ENCODE measurements around the gene CCDC200.
A peak's percentile ranks its signal among the peaks of the same experiment; 100 is the strongest.
"Not testable (repeated sequence)": the region's sequence is repeated elsewhere in the genome, so short reads cannot be mapped to it uniquely, and the experiment has no call there.

Gene CCDC200

GRCh38 chr17:43228020-43228782, at the start of gene CCDC200:
Gene CCDC200 (minus strand): TSS chr17:43228623. CDS start chr17:43228554, 69 bp downstream.
- not testable (repeated sequence) for H3K27ac Mint-ChIP-seq, H3K4me1 Mint-ChIP-seq, H3K9me3 Mint-ChIP-seq, ATAC-seq, H3K27me3 Mint-ChIP-seq, H3K4me3 Mint-ChIP-seq
- H3K36me3 Mint-ChIP-seq: peaks cover 11% of the 10 kb centered on the region

DNA sequence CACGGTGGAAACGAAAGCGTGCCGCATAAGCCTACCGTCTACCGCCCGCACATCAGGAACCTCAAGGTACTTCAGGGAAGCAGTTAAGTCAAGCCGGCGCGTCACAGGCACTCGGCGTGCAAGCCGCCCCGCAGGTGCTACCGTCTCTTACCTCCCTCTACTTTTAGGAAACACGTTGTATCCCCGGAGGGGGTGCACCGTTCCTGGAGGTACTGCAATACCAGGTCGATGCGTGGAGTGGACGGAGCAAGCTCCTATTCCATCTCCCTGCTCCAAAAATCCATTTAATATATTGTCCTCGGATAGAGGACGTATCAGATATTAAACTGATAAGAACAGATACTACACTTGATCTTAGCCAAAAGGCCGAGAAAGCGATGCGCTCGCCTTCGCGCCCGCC, 44.5 kb upstream of the CCDC200 start:
- not testable (repeated sequence) for H3K27me3 Mint-ChIP-seq, H3K4me1 Mint-ChIP-seq, H3K4me3 Mint-ChIP-seq, H3K36me3 Mint-ChIP-seq, H3K9me3 Mint-ChIP-seq
- peak overlapping the region; percentile 55 for H3K27ac Mint-ChIP-seq
- peak; percentile 47 for ATAC-seq

- not testable (repeated sequence) for H3K4me1 Mint-ChIP-seq, H3K27me3 Mint-ChIP-seq, H3K9me3 Mint-ChIP-seq, H3K36me3 Mint-ChIP-seq, ATAC-seq
- Mint-ChIP-seq H3K4me3 (peak overlapping the region; percentile 29), H3K27ac (peak overlapping the region; percentile 55)
Observed at GRCh38 chr17:43272483-43272882, 44.1 kb upstream of the CCDC200 start.

DNA sequence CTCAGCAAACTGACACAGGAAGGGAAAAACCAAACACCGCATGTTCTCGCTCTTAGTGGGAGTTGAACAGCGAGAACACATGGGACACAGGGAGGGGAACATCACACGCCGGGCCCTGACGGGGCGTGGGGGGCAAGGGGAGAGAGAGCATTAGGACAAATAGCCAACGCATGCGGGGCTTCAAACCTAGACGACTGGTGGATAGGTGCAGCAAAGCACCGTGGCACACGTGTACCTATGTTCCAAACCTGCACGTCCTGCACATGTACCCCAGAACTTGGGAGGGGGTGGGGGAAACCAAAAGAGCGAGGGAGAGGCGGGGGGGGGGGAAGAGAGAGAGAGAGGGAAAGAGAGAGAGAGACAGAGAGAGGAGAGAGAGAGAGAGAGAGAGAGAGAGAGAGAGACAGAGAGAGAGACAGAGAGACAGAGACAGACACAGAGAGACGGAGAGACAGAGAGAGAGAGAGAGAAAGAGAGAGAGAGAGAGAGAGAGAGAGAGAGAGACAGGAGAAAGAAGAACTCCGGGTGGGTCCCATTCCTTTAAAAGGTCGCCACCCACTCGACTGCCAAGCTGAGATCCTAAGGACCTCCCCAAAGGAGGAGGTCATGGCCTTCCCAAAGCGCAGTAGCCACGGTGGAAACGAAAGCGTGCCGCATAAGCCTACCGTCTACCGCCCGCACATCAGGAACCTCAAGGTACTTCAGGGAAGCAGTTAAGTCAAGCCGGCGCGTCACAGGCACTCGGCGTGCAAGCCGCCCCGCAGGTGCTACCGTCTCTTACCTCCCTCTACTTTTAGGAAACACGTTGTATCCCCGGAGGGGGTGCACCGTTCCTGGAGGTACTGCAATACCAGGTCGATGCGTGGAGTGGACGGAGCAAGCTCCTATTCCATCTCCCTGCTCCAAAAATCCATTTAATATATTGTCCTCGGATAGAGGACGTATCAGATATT, 42.4 kb upstream of the CCDC200 start:
- H3K4me1 Mint-ChIP-seq, H3K9me3 Mint-ChIP-seq, H3K4me3 Mint-ChIP-seq, H3K36me3 Mint-ChIP-seq, H3K27me3 Mint-ChIP-seq, H3K27ac Mint-ChIP-seq: not testable (repeated sequence)
- peak; percentile 47 for ATAC-seq

- not testable (repeated sequence) for H3K27ac Mint-ChIP-seq, ATAC-seq, H3K9me3 Mint-ChIP-seq, H3K36me3 Mint-ChIP-seq, H3K4me3 Mint-ChIP-seq, H3K4me1 Mint-ChIP-seq, H3K27me3 Mint-ChIP-seq
Observed at GRCh38 chr17:43246456-43246855, 18.0 kb upstream of the CCDC200 start.

- not testable (repeated sequence) for H3K4me1 Mint-ChIP-seq, H3K9me3 Mint-ChIP-seq, H3K4me3 Mint-ChIP-seq, H3K27ac Mint-ChIP-seq, H3K36me3 Mint-ChIP-seq, H3K27me3 Mint-ChIP-seq
- peak; percentile 50 for ATAC-seq
Observed at GRCh38 chr17:43240596-43241352, 12.4 kb upstream of the CCDC200 start.

DNA sequence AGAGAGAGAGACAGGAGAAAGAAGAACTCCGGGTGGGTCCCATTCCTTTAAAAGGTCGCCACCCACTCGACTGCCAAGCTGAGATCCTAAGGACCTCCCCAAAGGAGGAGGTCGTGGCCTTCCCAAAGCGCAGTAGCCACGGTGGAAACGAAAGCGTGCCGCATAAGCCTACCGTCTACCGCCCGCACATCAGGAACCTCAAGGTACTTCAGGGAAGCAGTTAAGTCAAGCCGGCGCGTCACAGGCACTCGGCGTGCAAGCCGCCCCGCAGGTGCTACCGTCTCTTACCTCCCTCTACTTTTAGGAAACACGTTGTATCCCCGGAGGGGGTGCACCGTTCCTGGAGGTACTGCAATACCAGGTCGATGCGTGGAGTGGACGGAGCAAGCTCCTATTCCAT, 11.2 kb upstream of the CCDC200 start:
- not testable (repeated sequence) for H3K27ac Mint-ChIP-seq, H3K4me1 Mint-ChIP-seq, H3K36me3 Mint-ChIP-seq, H3K27me3 Mint-ChIP-seq, H3K4me3 Mint-ChIP-seq, H3K9me3 Mint-ChIP-seq
- ATAC-seq: peak; percentile 34

- H3K36me3 Mint-ChIP-seq, ATAC-seq, H3K27me3 Mint-ChIP-seq, H3K4me1 Mint-ChIP-seq, H3K4me3 Mint-ChIP-seq, H3K9me3 Mint-ChIP-seq, H3K27ac Mint-ChIP-seq: not testable (repeated sequence)
Observed at GRCh38 chr17:43233877-43234276, 5.5 kb upstream of the CCDC200 start, which contains the start of gene RNU2-1. Gene RNU2-1 (minus strand): TSS chr17:43233977.

DNA sequence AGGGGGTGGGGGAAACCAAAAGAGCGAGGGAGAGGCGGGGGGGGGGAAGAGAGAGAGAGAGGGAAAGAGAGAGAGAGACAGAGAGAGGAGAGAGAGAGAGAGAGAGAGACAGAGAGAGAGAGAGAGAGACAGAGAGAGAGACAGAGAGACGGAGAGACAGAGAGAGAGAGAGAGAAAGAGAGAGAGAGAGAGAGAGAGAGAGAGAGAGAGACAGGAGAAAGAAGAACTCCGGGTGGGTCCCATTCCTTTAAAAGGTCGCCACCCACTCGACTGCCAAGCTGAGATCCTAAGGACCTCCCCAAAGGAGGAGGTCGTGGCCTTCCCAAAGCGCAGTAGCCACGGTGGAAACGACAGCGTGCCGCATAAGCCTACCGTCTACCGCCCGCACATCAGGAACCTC, 4.8 kb upstream of the CCDC200 start:
- not testable (repeated sequence) for ATAC-seq, H3K27me3 Mint-ChIP-seq, H3K36me3 Mint-ChIP-seq, H3K9me3 Mint-ChIP-seq, H3K4me3 Mint-ChIP-seq, H3K4me1 Mint-ChIP-seq, H3K27ac Mint-ChIP-seq

- ATAC-seq, H3K36me3 Mint-ChIP-seq, H3K4me1 Mint-ChIP-seq, H3K9me3 Mint-ChIP-seq, H3K4me3 Mint-ChIP-seq, H3K27me3 Mint-ChIP-seq, H3K27ac Mint-ChIP-seq: not testable (repeated sequence)
Observed at GRCh38 chr17:43232021-43232699, 3.7 kb upstream of the CCDC200 start.

- H3K4me3 Mint-ChIP-seq, H3K27ac Mint-ChIP-seq: not testable (repeated sequence)
Observed at GRCh38 chr17:43231205-43232020, 3.0 kb upstream of the CCDC200 start.

DNA sequence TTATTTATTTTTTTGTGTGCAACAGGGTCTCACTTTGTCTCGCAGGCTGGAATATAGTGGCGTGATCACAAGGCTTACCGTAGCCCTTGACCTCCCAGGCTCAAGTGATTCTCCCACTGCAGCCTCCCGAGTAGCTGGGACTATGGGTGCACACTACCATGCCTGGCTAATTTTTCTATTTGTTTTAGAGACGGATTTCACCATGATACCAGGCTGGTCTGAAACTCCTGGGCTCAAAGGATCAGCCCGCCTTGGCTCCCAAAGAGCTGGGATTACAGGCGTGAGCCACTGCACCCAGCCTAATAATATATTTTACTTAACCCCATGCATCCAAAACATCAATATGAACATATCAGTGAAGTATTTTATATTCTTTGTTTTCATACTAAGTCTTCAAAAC, 2.0 kb downstream of the CCDC200 start:
- H3K36me3 Mint-ChIP-seq: peaks cover 17% of the 10 kb centered on the region
- no peak overlapping the region for H3K27ac Mint-ChIP-seq
- H3K4me3 Mint-ChIP-seq: no peak overlapping the region
- H3K9me3 Mint-ChIP-seq: no peaks in the 10 kb centered on the region
- ATAC-seq: no peak
- no peaks in the 10 kb centered on the region for H3K27me3 Mint-ChIP-seq
- H3K4me1 Mint-ChIP-seq: peaks cover 1% of the 10 kb centered on the region

More at GRCh38 chr17:43231205-43232020, 3.0 kb upstream of the CCDC200 start:
- not testable (repeated sequence) for H3K36me3 Mint-ChIP-seq, H3K9me3 Mint-ChIP-seq, H3K4me1 Mint-ChIP-seq, ATAC-seq, H3K27me3 Mint-ChIP-seq

DNA sequence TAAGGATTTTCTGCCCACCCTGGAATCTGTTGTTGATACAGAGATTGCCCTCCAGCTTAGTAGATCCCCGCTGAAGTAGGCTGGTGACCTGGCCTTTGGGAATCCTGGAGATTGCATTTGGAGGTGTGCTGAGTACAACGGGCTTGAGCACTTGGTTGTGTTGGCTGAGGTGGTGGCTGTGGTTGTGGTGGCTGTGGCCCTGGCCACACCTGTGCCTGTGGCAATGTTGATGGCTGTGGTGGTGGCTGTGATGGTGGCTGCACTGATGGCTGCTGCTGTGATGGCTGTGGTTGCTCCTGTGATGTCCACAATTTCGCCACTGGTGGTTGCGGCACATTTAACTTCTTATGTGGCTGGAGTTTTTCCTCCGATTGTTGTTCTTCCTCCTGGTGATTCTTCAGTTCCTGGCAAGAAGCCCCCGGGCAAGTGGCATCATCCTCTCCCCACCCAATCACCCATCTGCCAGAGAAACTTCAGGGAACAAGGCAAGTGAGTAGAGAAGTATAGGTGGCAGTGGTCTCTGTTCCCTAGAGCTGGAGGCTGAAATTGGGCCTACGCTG, 4.2 kb downstream of the CCDC200 start:
- Mint-ChIP-seq H3K36me3 (peaks cover 24% of the 10 kb centered on the region), H3K4me1 (peaks cover 8% of the 10 kb centered on the region), H3K4me3 (no peak overlapping the region), H3K27me3 (no peaks in the 10 kb centered on the region), H3K9me3 (no peaks in the 10 kb centered on the region), H3K27ac (no peak overlapping the region)
- ATAC-seq: no peak

DNA sequence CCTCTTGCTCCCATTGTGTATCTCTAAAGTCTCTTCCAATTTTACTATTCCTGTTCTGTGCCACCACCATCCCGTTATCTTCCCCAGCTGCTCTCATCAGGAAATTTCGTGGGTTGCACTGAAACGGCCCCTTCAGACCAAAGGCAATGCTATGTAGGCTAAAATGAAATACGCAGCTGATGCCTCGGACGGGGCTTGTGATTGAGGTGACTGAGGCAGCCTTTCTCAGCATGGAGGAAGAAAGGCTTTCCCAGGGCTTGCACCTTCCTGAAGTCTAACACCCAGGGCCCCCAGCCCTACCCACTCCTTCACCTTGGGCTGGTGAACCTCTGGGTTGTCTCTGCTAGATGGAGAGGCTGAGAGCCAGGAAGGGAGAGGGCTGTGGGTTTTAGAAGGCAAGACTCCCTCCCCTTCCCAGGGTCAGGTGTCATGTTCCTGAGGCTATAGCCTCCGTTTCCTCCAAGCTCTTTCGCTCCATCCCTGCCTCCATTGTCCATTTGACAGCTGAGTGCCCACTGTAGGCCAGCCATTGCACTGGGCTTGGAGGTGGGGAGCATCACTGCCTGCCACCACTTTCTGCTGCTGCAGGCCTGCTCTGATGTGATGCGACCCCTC, 7.8 kb downstream of the CCDC200 start:
- H3K27me3 Mint-ChIP-seq: no peaks in the 10 kb centered on the region
- H3K4me3 Mint-ChIP-seq: no peak overlapping the region
- no peak overlapping the region for H3K27ac Mint-ChIP-seq
- H3K36me3 Mint-ChIP-seq: peaks cover 53% of the 10 kb centered on the region
- no peaks in the 10 kb centered on the region for H3K9me3 Mint-ChIP-seq
- no peak for ATAC-seq
- H3K4me1 Mint-ChIP-seq: peaks cover 15% of the 10 kb centered on the region

Measured in stimulated activated memory B cell treated with anti-CD40 and anti-IgM and Interleukin-4, amounts not matched to agents 10 μg/mL and 1 μg/mL and 100 μg/mL, for 72 hours (primary cell).